ENCODE measurements around the gene ENTR1.

Gene ENTR1

GRCh38 chr9:136410500-136411287 is at the start of gene ENTR1, which contains the start of gene PMPCA:
TSS of gene ENTR1 (minus strand) at chr9:136410614. CDS start at chr9:136410397, 217 bp downstream.
TSS of gene PMPCA (plus strand) at chr9:136410658. CDS start at chr9:136410669, 11 bp downstream.
- no peak for FAIRE-seq
- TF ChIP-seq CTCF (IDR thresholded peaks at IDR 0.05; ENCODE audit: insufficient read depth, missing control alignments), result no peak
- peak; percentile 97 for DNase-seq (ENCODE audit: insufficient read length, low spot score)

- DNase-seq (ENCODE audit: insufficient read length, low spot score) (no peak), FAIRE-seq (no peak)
- TF ChIP-seq CTCF (IDR thresholded peaks at IDR 0.05; ENCODE audit: insufficient read depth, missing control alignments), result no peak
Measured at GRCh38 chr9:136459425-136459824, 49.0 kb upstream of the ENTR1 start.

GRCh38 chr9:136457326-136457725 is 46.9 kb upstream of the ENTR1 start:
- no peak for DNase-seq (ENCODE audit: insufficient read length, low spot score)
- FAIRE-seq, result no peak
- no peak for TF ChIP-seq CTCF (IDR thresholded peaks at IDR 0.05; ENCODE audit: insufficient read depth, missing control alignments)

- TF ChIP-seq CTCF (IDR thresholded peaks at IDR 0.05; ENCODE audit: insufficient read depth, missing control alignments), result no peak
- FAIRE-seq (no peak), DNase-seq (ENCODE audit: insufficient read length, low spot score) (no peak)
Measured at GRCh38 chr9:136456258-136456657, 45.8 kb upstream of the ENTR1 start.

GRCh38 chr9:136455043-136456002 is 44.9 kb upstream of the ENTR1 start:
- FAIRE-seq, result no peak
- DNase-seq (ENCODE audit: insufficient read length, low spot score), result no peak
- no peak for TF ChIP-seq CTCF (IDR thresholded peaks at IDR 0.05; ENCODE audit: insufficient read depth, missing control alignments)

- TF ChIP-seq CTCF (IDR thresholded peaks at IDR 0.05; ENCODE audit: insufficient read depth, missing control alignments), result no peak
- DNase-seq (ENCODE audit: insufficient read length, low spot score) (no peak), FAIRE-seq (no peak)
Measured at GRCh38 chr9:136454026-136454796, 43.8 kb upstream of the ENTR1 start.
